ENCODE results near the gene DOCK7.

The DOCK7 gene

GRCh38 chr1:62406576-62406975 lies 281.6 kb downstream of the DOCK7 start:
- DNase-seq (ENCODE audit: low spot score): no peak

GRCh38 chr1:62405247-62405646 lies 282.9 kb downstream of the DOCK7 start:
- no peak for DNase-seq (ENCODE audit: low spot score)

Measured in left forelimb (tissue), 1 donor.